ENCODE measurements around the gene RTL10. TPM values are rescaled to one million over a fixed set of nuclear protein-coding genes. Genes with fewer than 3 reads are reported as not detected.
A peak's percentile ranks its signal among the peaks of the same experiment; 100 is the strongest.

The RTL10 gene
- total RNA-seq, 1 donor from 2014 or later, result 8.4 TPM

DNA sequence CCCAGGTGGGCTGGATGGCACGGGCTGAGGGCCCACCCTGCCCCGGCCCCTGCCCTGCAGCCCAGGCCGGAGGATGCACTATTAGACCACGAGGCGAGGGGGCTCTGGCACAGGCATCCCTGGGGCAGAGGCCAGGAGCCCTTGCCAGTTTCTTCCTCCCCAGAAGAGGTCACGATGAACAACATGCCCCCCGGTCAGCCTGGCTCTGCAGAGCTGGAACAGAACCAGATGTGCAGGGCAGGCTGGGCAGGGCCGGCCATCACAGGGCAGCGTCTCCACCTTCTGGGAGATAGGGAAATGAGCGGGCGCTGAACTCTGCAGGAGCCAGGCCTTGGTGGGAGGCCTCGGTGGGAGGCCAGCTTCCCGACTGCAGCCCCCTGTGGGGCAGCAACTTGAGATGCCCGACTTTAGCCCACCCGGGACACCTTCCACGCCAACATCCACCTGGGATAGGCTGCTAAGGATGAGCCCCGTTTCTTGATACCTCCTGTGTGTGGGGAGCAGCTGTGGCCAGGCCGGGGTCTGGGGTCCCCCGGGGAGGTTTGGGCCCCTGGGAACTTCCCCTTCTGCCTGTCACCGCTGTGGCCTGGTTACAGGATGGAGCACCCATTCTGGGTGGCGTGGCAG is 21.8 kb upstream of the RTL10 start:
- DNase-seq (ENCODE audit: low spot score), result peak; percentile 81

- peak; percentile 84 for DNase-seq (ENCODE audit: low spot score)
These were observed 21.0 kb upstream of the RTL10 start for GRCh38 chr22:19875531-19876313.

DNA sequence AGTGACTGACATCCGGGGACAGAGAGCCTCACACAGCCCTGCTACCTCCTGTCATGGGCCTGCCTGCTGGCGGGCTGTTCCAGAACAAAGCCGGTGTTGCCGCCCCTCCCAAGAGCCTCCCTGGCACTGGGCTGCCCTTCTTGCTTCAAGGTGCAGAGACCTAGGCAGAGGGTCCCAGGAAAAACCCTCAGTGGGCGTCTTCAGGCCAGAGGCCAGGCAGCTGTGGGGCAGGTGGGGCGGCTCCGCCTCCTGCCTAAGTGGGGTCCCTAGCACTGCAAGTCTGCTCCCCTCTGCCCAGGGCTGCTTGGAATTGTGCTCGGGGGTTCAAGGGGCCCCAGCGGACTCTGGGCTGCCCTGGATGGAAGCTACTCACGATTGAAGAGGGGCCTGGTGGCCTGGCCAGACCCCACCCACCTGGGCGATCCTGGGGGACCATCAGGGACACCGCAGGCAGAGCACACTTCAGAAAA is 20.4 kb upstream of the RTL10 start:
- peak; percentile 84 for DNase-seq (ENCODE audit: low spot score)

GRCh38 chr22:19874307-19875060 is 19.8 kb upstream of the RTL10 start:
- peak; percentile 84 for DNase-seq (ENCODE audit: low spot score)

GRCh38 chr22:19873960-19874306 is 19.3 kb upstream of the RTL10 start:
- no peak for DNase-seq (ENCODE audit: low spot score)

DNA sequence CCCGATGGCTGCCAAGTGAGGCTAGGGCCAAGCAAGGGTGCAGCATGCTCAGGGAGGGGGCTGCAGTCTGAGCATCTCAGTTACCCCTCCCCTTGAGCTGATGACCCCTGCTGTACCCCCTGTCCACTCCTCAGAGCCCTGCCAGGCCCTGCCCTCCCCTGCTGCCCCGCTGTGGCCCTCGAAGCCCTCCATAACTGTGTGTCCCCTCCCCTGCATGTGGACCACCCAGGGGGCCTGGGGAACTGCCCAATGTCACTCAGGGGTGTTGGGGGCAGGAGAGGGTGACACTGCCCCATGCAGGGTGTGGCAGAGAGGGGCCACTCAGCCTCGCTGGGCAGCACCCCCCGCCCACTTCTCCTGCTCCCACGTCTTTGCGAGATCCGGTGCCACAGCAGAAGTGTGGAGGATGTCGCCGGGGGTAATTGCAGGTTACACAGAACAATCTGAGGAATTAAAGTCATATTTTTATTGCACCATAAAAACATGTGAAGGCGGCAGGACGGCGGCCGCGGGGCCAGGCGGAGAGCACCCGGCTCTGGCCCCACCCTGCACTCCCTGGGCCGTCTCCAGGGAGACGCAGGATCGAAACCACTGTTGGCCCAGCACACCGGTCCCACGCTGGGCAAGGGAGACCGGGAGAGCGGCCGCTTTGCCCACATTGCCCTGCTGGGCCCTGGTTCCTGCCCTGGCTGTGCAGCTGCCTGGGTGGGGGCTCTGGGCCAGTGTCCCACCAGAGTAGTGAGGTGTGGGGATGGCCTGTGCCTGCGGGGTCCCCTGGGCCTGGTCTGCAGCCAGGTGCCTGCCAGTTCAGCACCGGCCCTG is 18.7 kb upstream of the RTL10 start:
- no peak for DNase-seq (ENCODE audit: low spot score)

DNA sequence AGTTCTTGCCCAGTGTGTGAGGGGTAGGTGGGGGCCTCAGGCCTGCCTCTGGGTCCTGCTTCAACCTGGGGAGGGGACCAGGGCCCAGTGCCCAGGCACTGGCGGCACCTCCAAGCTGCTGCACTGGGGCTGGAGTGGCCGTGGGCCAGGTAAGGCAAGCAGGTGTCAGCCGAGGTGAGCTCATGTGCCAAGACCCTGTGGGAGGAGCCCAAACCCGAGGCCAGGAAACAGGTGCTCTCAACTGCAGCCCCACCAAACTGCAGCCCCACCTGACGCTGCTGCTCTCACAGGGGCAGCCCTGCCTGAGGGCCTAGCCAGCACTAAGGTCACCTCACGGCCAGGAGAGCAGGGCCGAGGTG is 18.1 kb upstream of the RTL10 start:
- peak; percentile 81 for DNase-seq (ENCODE audit: low spot score)

- no peak for DNase-seq (ENCODE audit: low spot score)
These were observed 17.4 kb upstream of the RTL10 start for GRCh38 chr22:19871845-19872778.

DNA sequence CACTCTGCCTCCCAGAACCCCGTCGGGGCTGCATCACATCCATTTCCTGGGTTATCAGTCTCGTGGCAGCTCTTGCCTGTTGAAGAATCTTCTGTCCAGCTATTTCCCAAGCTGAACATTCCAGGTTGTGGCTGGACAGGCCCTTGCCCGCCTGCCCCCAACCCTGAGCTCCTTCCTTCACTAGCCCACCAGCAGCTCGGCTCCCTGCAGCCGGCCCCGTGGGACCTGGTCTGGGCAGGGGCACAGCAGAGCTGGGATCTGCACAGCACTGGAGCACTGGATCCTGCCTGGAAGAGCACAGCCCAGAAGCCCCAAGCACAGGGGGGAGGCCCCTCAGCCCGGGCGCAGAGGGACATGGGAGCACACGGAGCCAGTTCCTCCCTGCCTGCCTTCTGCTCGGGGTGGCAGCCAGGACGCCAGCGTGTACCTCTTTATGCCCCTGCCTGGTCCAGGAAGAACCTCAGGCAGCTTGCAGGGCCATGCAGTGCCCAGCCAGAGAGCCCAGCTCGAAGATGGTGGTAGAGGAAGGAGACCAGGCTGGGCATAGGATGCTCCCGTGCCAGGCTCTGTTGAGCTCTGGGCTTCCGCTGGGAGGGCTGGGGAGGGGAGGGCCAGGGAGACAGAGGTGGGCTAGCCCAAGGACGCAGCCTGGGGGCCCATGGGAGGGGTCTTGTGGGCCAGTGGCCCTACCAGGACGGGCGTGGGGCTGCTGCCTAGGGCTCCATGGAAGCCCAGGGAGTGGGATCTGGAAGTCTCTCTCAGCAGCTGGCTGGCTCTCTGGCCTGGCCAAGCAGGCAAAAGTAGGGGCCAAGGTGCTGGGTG is 16.6 kb upstream of the RTL10 start:
- peak; percentile 87 for DNase-seq (ENCODE audit: low spot score)

GRCh38 chr22:19870153-19871022 is 15.7 kb upstream of the RTL10 start:
- peak; percentile 76 for DNase-seq (ENCODE audit: low spot score)

DNA sequence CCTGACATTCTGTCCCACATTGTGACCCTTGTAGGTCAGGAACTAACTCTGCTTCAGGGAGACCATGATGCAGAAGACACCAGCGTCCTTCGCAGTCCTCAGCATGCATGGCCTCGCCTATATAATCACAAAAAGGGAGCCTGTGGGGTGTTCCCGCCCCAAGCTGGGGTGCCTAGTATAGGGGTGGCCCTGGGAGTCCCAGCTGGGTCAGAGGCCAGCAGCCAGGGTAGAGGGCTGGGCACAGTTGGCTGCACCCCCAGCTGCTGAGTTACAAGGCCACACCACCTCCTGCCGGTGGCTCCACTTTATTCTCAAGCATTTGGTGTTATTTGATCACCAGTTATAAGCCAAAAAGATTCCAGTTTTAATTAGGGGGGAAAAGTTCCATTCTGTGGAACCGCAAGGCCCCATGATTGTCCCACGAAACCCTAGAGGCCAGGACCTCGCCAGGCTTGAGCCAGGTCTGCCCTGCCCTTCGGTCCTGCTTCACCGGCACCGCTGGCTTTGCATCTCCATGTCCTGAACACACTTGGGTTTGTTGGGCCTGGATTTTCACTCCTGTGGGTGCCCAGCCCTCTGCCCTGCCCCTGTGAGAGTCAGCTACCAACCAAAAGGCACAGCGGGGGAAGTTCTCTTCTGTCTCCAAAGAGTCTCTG is 15.0 kb upstream of the RTL10 start:
- DNase-seq (ENCODE audit: low spot score), result no peak

DNA sequence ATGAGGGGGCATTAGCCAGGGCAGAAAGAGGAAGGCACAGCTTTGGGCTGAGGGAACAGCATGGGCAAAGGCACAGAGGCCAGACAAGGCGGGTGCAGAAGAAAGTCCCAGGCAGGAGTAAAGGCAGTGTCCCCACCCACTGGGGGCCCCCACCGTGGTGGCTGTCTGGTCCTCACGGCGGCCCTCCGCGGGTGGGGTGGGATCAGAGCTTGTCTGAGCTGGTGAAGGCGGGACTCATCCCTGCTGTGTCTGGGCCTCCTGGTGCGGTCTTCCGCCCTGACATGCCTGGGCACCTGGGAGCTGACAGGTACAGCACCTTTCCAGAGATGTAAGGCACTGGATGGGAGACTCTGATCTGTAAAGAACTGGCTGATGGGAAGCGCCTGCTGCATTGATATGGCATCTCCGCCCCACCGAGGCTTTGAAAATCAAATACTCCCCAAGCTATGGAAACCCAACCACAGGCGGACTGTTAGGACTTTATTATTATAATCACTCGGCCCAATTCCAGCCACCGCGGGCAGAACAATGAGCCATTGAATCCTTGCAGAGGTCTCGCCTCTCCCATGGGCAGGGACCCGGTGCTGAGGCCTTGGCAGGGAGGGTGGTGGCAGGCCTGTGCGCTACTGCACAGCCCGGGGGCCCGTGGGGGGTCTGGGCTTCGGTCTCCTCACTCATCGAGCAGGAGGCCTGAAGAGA is 14.2 kb upstream of the RTL10 start:
- DNase-seq (ENCODE audit: low spot score), result peak; percentile 85

DNA sequence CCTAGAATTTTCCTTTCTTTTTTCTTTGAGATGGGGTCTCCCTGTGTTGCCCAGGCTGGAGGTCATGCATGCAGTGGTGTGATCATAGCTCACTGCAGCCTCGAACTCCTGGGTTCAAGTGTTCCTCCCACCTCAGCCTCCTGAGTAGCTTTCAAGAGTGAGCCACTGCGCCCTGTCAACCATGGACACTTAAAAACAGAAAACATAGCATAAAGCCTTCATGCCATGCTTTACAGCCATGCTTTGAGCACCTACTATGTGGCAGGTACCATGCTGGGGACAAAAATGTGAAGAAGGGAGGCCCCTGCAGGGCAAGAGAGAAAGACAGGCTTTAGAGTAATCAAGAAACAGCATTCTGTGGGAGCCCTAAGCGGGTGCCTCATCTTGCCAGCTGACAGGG is 13.7 kb upstream of the RTL10 start:
- DNase-seq (ENCODE audit: low spot score), result no peak

- DNase-seq (ENCODE audit: low spot score), result no peak
These were observed 12.9 kb upstream of the RTL10 start for GRCh38 chr22:19867617-19868016.

DNA sequence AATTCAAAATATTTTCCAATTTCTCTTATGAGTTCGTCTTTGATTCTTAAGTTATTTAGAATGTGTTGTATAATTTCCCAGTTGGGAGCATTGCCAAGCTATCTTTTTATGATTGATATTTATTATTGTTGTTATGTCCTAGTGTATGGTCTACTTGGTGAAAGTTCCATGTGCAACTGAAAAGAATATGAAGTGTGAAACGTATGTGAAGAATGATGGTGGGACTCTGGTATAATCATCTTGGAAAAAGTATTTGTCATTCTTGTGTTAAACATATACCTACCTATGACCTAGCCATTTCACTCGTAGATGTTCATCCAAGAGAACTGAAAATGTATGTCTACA is 12.0 kb upstream of the RTL10 start:
- DNase-seq (ENCODE audit: low spot score), result no peak

DNA sequence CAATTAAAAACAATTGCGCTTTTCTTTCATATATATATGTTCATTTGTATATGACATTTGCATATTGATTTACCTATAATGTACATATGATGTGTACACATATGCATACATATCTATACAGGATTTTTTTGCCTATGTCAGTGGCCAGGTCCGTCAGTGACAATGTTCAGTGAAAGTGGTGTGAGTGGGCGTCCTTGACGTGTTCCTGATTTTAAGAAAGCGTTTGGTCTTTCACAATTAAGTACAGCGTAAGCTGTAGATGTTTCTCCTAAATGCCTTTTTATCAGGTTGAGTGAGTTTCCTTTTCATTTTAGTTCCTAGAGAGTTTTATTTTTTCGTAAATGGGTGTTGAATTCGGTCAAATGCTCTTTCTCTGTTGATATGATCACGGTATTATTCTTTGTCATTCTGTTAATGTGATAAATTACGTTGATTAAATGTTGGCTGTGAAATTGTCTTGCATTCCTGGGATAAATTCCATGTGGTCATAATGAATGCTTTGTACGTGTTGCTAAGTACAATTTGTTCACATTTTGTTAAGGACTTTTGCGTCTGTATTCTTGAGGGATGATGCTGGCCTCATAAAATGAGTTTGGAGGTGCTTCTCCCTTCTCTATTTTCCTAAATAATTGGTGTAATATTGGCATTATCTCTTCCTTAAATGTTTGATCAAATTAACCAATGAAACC is 10.6 kb upstream of the RTL10 start:
- no peak for DNase-seq (ENCODE audit: low spot score)

Data from mesenteric fat pad (tissue), 1 donor.